Cardiac septum (tissue), 1 donor: Measurements from ENCODE around the gene ADAM17. TPM values are rescaled to one million over a fixed set of nuclear protein-coding genes. Genes with fewer than 3 reads are reported as not detected.
"Not testable (repeated sequence)": the region's sequence is repeated elsewhere in the genome, so short reads cannot be mapped to it uniquely, and the experiment has no call there.

Source experiments
- DNase-seq: peaks from one replicate; pipeline ENCODE4 v3.0.0-alpha.2; 2020; ENCODE audit warnings: low spot score
- intact Hi-C: fragments of 100-400 bp; cut with DNase I; formaldehyde crosslinking; loops from one replicate; pipeline ENCODE4 v1.14.0; 2022
- long read RNA-seq: library from polyadenylated mRNA; unstranded; transcript quantifications from one replicate; pipeline ENCODE4 v2.0.0, GENCODE V29; 2021
- total RNA-seq: library from RNA; stranded (reverse); fragmentation: NEBNext Ultra II Directional; extraction: Animal tissue kit (Norgen Biotek cat#: 25700); gene quantifications from one replicate; pipeline ENCODE4 v1.2.1, GENCODE V29; 2021
- donor health status: DM: no; HTN: no; CAD: no.

ADAM17 gene
- 18.9 TPM for total RNA-seq
- long read RNA-seq, full-length matches to known transcripts, result 11 of 35 reads
- long read RNA-seq, partial matches to known transcripts, result 7 of 35 reads
- long read RNA-seq, other reads (novel, unspliced or antisense), result 17 of 35 reads

- peak; percentile 99 for DNase-seq
- intact Hi-C loops, result loop anchor here (1.0 to 5.0 kb wide), 7 partner anchors 52 to 487 kb away; partner anchors contain the start of genes IAH1, KLF11 and YWHAQ
These were observed at the start of gene ADAM17 for GRCh38 chr2:9555297-9556120. TSS of gene ADAM17 (minus strand) at chr2:9555830. CDS start at chr2:9555605, 225 bp downstream.

- intact Hi-C loops, result no loop called here
- DNase-seq, result no peak
These were observed 46.8 kb upstream of the ADAM17 start for GRCh38 chr2:9602412-9602811.

GRCh38 chr2:9601397-9601796, 45.8 kb upstream of the ADAM17 start:
- no peak for DNase-seq
- intact Hi-C loops, result no loop called here

- intact Hi-C loops, result no loop called here
- no peak for DNase-seq
These were observed 43.8 kb upstream of the ADAM17 start for GRCh38 chr2:9599430-9599829.

GRCh38 chr2:9596621-9597311, 41.1 kb upstream of the ADAM17 start:
- DNase-seq, result no peak
- intact Hi-C loops, result no loop called here

- intact Hi-C loops, result no loop called here
- no peak for DNase-seq
These were observed 40.1 kb upstream of the ADAM17 start for GRCh38 chr2:9595746-9596145.

- intact Hi-C loops, DNase-seq: not testable (repeated sequence)
These were observed 39.6 kb upstream of the ADAM17 start for GRCh38 chr2:9595256-9595655.

GRCh38 chr2:9594366-9595054, 38.9 kb upstream of the ADAM17 start:
- intact Hi-C loops, result no loop called here
- DNase-seq, result no peak

GRCh38 chr2:9593925-9594324, 38.3 kb upstream of the ADAM17 start:
- intact Hi-C loops, result no loop called here
- no peak for DNase-seq

GRCh38 chr2:9592699-9593098, 37.1 kb upstream of the ADAM17 start:
- intact Hi-C loops, result no loop called here
- DNase-seq, result no peak

GRCh38 chr2:9590641-9591040, 35.0 kb upstream of the ADAM17 start:
- no peak for DNase-seq
- intact Hi-C loops, result no loop called here

GRCh38 chr2:9586465-9586864, 30.8 kb upstream of the ADAM17 start:
- DNase-seq, result no peak
- intact Hi-C loops, result no loop called here

GRCh38 chr2:9585486-9585885, 29.9 kb upstream of the ADAM17 start:
- intact Hi-C loops, result no loop called here
- DNase-seq, result no peak

GRCh38 chr2:9584902-9585301, 29.3 kb upstream of the ADAM17 start:
- DNase-seq, intact Hi-C loops: not testable (repeated sequence)

- DNase-seq, result no peak
- intact Hi-C loops, result no loop called here
These were observed 27.0 kb upstream of the ADAM17 start for GRCh38 chr2:9582624-9583023.

- no peak for DNase-seq
- intact Hi-C loops, result no loop called here
These were observed 23.0 kb upstream of the ADAM17 start for GRCh38 chr2:9578467-9579235.

GRCh38 chr2:9574331-9574730, 18.7 kb upstream of the ADAM17 start:
- DNase-seq, result no peak
- intact Hi-C loops, result no loop called here

- no peak for DNase-seq
- intact Hi-C loops, result no loop called here
These were observed 18.2 kb upstream of the ADAM17 start for GRCh38 chr2:9573840-9574239.

- intact Hi-C loops, result no loop called here
These were observed 17.5 kb upstream of the ADAM17 start for GRCh38 chr2:9573013-9573720.

More at GRCh38 chr2:9573013-9573720, 17.5 kb upstream of the ADAM17 start:
- no peak for DNase-seq
